ENCODE results near the gene ATP9B. TPM values are rescaled to one million over a fixed set of nuclear protein-coding genes. Genes with fewer than 3 reads are reported as not detected.

The ATP9B gene
- total RNA-seq, 6 experiments from 2014 or later, result 13.6 to 25.7 (median 14.5) TPM

- no peaks in the 10 kb centered on the region for H3K27me3 ChIP-seq
- no peaks in the 10 kb centered on the region for H3K9me3 ChIP-seq
- DNase-seq (no peak), ATAC-seq (no peak)
- H3K27ac ChIP-seq, result no peak overlapping the region
- no peaks in the 10 kb centered on the region for H3K4me1 ChIP-seq
- no peak overlapping the region for H3K4me3 ChIP-seq
- no peaks in the 10 kb centered on the region for H3K36me3 ChIP-seq
- intact Hi-C loops (cut with DNase I), result no loop called here
- TF ChIP-seq POLR2A (IDR thresholded peaks at IDR 0.05) (no peak), CTCF (IDR thresholded peaks at IDR 0.05) (no peak)
- 40% methylated on average over 1 of the region's 26 CpGs for WGBS (ENCODE audit: insufficient coverage, low coverage, low lambda C conversion rate, missing lambda C conversion rate)
Observed at GRCh38 chr18:79421275-79421857, 352.2 kb downstream of the ATP9B start.

DNA sequence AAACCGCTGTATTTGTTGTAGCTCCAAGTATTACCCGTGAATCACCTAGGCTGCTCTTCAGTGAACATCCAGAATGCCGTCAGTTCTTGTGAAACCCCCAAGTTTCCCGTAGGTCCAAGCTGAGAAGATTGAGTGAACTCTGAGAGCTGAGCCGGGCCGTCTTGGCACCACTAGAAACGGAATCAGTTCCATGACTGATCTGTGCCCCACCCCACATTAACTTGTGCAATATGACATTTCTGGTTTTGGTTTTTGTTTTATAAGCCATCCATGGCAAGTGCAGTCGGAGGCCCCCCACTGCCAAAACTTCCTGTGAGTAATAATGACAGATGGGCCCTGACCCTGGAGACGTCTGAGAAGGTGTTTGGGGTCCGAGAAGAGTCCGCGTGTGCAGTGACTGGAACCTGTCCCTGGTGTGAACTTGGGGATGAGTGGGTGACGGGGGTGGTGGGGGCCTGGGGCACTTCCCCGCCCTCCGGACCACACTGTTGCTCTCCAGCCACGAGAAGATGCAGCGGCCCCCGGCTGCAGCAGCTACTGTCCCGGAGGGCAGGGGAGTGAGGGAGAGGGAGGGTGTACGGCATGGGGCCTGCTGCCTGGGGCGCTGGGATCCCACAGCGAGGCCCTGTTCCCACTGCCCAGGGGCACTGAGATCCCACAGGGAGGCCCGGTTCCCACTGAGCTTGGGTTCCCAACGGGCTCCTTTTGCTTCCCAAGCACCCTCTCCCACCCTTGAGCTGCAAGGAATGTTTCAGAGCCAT is 353.0 kb downstream of the ATP9B start:
- no peak overlapping the region for H3K27ac ChIP-seq
- H3K36me3 ChIP-seq, result no peaks in the 10 kb centered on the region
- no peak for DNase-seq
- H3K9me3 ChIP-seq, result no peaks in the 10 kb centered on the region
- no peak overlapping the region for H3K4me3 ChIP-seq
- ATAC-seq, result no peak
- intact Hi-C loops (cut with DNase I), result no loop called here
- no peak for TF ChIP-seq POLR2A (IDR thresholded peaks at IDR 0.05)
- TF ChIP-seq CTCF (IDR thresholded peaks at IDR 0.05), result no peak
- WGBS (ENCODE audit: insufficient coverage, low coverage, low lambda C conversion rate, missing lambda C conversion rate), result 75% methylated on average over 10 of the region's 24 CpGs
- no peaks in the 10 kb centered on the region for H3K4me1 ChIP-seq
- H3K27me3 ChIP-seq, result no peaks in the 10 kb centered on the region

GRCh38 chr18:79422783-79423165 is 353.6 kb downstream of the ATP9B start:
- intact Hi-C loops (cut with DNase I), result no loop called here
- ATAC-seq (no peak), DNase-seq (no peak)
- WGBS (ENCODE audit: insufficient coverage, low coverage, low lambda C conversion rate, missing lambda C conversion rate), result 80% methylated on average over 7 of the region's 12 CpGs
- TF ChIP-seq CTCF (IDR thresholded peaks at IDR 0.05) (no peak), POLR2A (IDR thresholded peaks at IDR 0.05) (no peak)
- Histone ChIP-seq H3K9me3 (no peaks in the 10 kb centered on the region), H3K27ac (no peak overlapping the region), H3K4me1 (no peaks in the 10 kb centered on the region), H3K27me3 (no peaks in the 10 kb centered on the region), H3K4me3 (no peak overlapping the region), H3K36me3 (no peaks in the 10 kb centered on the region)

DNA sequence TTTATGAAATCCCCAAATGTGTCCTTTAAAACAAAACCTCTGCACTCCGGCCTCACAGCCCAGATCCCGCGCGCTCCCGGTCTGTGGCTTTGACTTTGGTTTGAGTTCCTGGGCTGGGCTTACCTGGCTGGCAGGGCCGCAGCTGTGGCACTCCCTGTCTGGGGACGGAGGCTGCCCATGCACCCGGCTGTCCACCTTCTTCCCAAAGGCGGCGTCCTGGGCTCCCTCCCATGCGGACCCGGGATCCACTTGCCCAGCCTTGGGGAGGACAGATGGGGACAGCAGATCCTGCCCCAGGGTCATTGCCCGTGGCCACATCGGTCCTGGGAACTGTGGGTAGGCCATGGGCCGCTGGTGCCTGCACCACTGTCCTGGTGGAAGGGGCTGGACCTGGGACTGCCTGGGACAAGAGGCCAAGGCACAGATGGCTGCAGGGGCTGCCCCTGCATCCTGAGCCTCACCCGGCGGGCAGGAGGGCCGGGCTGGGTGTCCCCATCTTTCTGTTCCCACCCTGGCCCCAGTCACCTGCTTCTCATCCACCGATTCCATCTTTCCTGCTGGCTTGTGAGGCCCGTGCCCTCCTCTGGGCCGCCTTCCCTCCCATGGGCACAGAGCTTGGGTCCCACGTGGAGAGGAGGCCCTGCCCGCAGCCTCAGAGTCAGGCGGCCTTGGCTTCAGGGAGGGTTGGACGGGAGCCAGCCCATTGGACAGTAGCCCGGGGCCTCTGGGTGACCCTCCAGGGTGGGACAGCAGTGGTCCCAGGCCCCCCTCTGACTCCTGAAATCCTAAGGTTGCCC is 354.2 kb downstream of the ATP9B start:
- intact Hi-C loops (cut with DNase I), result no loop called here
- Histone ChIP-seq H3K9me3 (no peaks in the 10 kb centered on the region), H3K4me1 (no peaks in the 10 kb centered on the region), H3K27ac (no peak overlapping the region), H3K27me3 (no peaks in the 10 kb centered on the region), H3K4me3 (no peak overlapping the region), H3K36me3 (no peaks in the 10 kb centered on the region)
- 73% methylated on average over 2 of the region's 26 CpGs for WGBS (ENCODE audit: insufficient coverage, low coverage, low lambda C conversion rate, missing lambda C conversion rate)
- TF ChIP-seq POLR2A (IDR thresholded peaks at IDR 0.05) (no peak), CTCF (IDR thresholded peaks at IDR 0.05) (no peak)
- ATAC-seq (peak in 2 of 4 donors; percentile 5 to 23), DNase-seq (no peak)

Measured in right lobe of liver (tissue), 6 donors.